ENCODE measurements around the gene ADGRA1. TPM values are rescaled to one million over a fixed set of nuclear protein-coding genes. Genes with fewer than 3 reads are reported as not detected.

ADGRA1 gene
- total and polyA plus RNA-seq, 2 experiments from 2014 or later = 0.23 to 0.52 TPM

DNA sequence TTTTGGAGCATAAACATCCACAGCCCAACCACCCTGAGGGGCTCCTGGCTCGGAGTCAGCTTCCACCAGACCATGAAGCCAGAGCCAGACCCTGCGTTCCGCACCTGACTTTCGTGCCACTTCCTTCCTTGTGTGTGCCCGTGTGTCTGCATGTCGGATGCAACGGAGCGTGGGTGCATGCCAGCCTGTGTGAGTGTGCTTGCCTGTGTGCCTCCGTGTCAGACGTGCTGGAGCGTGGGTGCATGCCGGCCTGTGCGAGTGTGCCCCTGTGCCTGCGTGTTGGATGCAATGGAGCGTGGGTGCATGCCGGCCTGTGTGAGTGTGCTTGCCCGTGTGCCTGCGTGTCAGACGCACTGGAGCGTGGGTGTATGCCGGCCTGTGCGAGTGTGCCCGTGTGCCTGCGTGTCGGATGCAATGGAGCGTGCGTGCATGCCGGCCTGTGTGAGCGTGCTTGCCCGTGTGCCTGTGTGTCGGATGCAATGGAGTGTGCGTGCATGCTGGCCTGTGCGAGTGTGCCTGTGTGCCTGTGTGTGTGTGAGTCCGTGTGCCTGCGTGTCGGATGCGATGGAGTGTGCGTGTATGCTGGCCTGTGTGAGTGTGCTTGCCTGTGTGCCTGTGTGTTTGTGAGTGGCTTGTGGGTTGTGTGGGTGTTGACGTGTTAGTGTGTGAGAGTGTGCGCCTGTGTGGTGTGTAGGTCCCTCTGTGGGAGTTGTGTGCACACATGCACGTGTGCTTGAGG lies 44.2 kb downstream of the ADGRA1 start (continued):
- TF ChIP-seq, protein P1, sequence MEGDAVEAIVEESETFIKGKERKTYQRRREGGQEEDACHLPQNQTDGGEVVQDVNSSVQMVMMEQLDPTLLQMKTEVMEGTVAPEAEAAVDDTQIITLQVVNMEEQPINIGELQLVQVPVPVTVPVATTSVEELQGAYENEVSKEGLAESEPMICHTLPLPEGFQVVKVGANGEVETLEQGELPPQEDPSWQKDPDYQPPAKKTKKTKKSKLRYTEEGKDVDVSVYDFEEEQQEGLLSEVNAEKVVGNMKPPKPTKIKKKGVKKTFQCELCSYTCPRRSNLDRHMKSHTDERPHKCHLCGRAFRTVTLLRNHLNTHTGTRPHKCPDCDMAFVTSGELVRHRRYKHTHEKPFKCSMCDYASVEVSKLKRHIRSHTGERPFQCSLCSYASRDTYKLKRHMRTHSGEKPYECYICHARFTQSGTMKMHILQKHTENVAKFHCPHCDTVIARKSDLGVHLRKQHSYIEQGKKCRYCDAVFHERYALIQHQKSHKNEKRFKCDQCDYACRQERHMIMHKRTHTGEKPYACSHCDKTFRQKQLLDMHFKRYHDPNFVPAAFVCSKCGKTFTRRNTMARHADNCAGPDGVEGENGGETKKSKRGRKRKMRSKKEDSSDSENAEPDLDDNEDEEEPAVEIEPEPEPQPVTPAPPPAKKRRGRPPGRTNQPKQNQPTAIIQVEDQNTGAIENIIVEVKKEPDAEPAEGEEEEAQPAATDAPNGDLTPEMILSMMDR (conservative IDR thresholded peaks at IDR 0.05; ENCODE audit: low read depth in 2 of 2) = no peak
- TF ChIP-seq, protein P2, sequence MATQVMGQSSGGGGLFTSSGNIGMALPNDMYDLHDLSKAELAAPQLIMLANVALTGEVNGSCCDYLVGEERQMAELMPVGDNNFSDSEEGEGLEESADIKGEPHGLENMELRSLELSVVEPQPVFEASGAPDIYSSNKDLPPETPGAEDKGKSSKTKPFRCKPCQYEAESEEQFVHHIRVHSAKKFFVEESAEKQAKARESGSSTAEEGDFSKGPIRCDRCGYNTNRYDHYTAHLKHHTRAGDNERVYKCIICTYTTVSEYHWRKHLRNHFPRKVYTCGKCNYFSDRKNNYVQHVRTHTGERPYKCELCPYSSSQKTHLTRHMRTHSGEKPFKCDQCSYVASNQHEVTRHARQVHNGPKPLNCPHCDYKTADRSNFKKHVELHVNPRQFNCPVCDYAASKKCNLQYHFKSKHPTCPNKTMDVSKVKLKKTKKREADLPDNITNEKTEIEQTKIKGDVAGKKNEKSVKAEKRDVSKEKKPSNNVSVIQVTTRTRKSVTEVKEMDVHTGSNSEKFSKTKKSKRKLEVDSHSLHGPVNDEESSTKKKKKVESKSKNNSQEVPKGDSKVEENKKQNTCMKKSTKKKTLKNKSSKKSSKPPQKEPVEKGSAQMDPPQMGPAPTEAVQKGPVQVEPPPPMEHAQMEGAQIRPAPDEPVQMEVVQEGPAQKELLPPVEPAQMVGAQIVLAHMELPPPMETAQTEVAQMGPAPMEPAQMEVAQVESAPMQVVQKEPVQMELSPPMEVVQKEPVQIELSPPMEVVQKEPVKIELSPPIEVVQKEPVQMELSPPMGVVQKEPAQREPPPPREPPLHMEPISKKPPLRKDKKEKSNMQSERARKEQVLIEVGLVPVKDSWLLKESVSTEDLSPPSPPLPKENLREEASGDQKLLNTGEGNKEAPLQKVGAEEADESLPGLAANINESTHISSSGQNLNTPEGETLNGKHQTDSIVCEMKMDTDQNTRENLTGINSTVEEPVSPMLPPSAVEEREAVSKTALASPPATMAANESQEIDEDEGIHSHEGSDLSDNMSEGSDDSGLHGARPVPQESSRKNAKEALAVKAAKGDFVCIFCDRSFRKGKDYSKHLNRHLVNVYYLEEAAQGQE (IDR thresholded peaks at IDR 0.05; ENCODE audit: unreplicated experiment) = no peak
- TF ChIP-seq EZH2 (IDR thresholded peaks at IDR 0.05; ENCODE audit: low read depth, unreplicated experiment) = no peak
- TF ChIP-seq JUNB (IDR thresholded peaks at IDR 0.05; ENCODE audit: unreplicated experiment) = no peak
- no peak for TF ChIP-seq ZNF114 (CRISPR knock-in tag; IDR thresholded peaks at IDR 0.05)

DNA sequence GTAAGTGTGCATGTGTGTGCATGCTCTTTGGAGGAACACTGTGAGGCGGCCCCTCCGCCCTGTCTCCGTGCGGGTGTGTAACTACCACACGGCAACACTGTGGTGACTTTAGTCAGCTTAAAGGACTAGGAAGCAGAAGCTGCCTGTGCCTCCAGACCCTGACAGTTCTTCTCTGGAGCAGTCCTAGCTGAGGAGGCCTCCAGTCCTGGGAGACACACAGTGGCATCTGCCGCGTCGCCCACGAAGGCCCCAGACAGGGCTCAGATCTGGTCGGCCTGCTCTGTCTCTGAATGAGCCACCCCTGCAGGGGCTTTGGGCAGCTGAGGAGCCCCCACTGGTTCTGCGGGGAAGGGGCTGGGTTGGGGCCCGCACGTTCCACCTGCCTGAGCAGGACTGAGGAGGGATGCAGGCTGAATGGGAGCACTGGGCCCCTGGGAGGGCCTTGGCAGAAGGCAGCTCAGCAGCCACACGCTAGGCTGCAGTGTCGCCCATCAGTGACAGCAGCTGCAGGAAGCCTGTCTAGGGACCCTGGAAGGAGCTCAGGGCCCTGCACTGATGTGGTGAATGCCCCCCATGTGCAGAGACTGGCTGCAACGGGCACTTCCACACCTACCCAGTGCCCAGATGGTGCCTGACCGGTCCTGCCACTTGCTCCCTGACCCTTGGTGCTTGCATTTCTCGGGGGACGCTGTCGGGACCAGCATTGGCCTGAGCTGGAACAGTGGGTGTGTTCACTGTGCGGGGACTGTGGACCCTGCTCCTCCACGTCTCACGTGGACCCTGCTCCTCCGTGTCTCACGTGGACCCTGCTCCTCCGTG lies 45.0 kb downstream of the ADGRA1 start:
- no peaks in the 10 kb centered on the region for H3K9me2 ChIP-seq (ENCODE audit: insufficient read depth)
- H3K4me3 Mint-ChIP-seq = no peak overlapping the region
- TF ChIP-seq, protein P3, sequence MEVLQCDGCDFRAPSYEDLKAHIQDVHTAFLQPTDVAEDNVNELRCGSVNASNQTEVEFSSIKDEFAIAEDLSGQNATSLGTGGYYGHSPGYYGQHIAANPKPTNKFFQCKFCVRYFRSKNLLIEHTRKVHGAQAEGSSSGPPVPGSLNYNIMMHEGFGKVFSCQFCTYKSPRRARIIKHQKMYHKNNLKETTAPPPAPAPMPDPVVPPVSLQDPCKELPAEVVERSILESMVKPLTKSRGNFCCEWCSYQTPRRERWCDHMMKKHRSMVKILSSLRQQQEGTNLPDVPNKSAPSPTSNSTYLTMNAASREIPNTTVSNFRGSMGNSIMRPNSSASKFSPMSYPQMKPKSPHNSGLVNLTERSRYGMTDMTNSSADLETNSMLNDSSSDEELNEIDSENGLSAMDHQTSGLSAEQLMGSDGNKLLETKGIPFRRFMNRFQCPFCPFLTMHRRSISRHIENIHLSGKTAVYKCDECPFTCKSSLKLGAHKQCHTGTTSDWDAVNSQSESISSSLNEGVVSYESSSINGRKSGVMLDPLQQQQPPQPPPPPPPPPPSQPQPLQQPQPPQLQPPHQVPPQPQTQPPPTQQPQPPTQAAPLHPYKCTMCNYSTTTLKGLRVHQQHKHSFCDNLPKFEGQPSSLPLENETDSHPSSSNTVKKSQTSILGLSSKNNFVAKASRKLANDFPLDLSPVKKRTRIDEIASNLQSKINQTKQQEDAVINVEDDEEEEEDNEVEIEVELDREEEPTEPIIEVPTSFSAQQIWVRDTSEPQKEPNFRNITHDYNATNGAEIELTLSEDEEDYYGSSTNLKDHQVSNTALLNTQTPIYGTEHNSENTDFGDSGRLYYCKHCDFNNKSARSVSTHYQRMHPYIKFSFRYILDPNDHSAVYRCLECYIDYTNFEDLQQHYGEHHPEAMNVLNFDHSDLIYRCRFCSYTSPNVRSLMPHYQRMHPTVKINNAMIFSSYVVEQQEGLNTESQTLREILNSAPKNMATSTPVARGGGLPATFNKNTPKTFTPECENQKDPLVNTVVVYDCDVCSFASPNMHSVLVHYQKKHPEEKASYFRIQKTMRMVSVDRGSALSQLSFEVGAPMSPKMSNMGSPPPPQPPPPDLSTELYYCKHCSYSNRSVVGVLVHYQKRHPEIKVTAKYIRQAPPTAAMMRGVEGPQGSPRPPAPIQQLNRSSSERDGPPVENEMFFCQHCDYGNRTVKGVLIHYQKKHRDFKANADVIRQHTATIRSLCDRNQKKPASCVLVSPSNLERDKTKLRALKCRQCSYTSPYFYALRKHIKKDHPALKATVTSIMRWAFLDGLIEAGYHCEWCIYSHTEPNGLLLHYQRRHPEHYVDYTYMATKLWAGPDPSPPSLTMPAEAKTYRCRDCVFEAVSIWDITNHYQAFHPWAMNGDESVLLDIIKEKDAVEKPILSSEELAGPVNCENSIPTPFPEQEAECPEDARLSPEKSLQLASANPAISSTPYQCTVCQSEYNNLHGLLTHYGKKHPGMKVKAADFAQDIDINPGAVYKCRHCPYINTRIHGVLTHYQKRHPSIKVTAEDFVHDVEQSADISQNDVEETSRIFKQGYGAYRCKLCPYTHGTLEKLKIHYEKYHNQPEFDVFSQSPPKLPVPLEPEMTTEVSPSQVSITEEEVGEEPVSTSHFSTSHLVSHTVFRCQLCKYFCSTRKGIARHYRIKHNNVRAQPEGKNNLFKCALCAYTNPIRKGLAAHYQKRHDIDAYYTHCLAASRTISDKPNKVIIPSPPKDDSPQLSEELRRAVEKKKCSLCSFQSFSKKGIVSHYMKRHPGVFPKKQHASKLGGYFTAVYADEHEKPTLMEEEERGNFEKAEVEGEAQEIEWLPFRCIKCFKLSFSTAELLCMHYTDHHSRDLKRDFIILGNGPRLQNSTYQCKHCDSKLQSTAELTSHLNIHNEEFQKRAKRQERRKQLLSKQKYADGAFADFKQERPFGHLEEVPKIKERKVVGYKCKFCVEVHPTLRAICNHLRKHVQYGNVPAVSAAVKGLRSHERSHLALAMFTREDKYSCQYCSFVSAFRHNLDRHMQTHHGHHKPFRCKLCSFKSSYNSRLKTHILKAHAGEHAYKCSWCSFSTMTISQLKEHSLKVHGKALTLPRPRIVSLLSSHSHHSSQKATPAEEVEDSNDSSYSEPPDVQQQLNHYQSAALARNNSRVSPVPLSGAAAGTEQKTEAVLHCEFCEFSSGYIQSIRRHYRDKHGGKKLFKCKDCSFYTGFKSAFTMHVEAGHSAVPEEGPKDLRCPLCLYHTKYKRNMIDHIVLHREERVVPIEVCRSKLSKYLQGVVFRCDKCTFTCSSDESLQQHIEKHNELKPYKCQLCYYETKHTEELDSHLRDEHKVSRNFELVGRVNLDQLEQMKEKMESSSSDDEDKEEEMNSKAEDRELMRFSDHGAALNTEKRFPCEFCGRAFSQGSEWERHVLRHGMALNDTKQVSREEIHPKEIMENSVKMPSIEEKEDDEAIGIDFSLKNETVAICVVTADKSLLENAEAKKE (CRISPR knock-in tag; IDR thresholded peaks at IDR 0.05) = no peak
- TF ChIP-seq, protein P2 (IDR thresholded peaks at IDR 0.05; ENCODE audit: unreplicated experiment) = no peak

More for the DNA sequence above, 45.0 kb downstream of the ADGRA1 start:
- Mint-ChIP-seq H3K9me3 (no peaks in the 10 kb centered on the region; the same call in 1 of the 3 replicates), H3K27ac (no peak overlapping the region), H3K27me3 (ENCODE audit: insufficient read depth, low read depth, poor library complexity) (peaks cover 11% of the 10 kb centered on the region), H3K4me1 (no peaks in the 10 kb centered on the region), H3K36me3 (ENCODE audit: low read depth) (no peaks in the 10 kb centered on the region)
- no peak overlapping the region for H3K27ac ChIP-seq (ENCODE audit: low read depth)
- H4K20me1 ChIP-seq (replicated peaks; ENCODE audit: insufficient read depth) = no peaks in the 10 kb centered on the region
- ATAC-seq = no peak
- H3K4me2 ChIP-seq = no peak overlapping the region
- no peaks in the 10 kb centered on the region for H3K79me2 ChIP-seq (replicated peaks; ENCODE audit: insufficient read depth)
- no peaks in the 10 kb centered on the region for H3K4me1 ChIP-seq (ENCODE audit: insufficient read depth)
- no peaks in the 10 kb centered on the region for H3F3A ChIP-seq (replicated peaks; ENCODE audit: low read depth)
- H2AFZ ChIP-seq = no peak overlapping the region
- DNase-seq (ENCODE audit: low spot score) = no peak
- no peaks in the 10 kb centered on the region for H3K27me3 ChIP-seq (ENCODE audit: insufficient read depth)
- H3K36me3 ChIP-seq (ENCODE audit: insufficient read depth) = no peaks in the 10 kb centered on the region
- no peak overlapping the region for H3K4me3 ChIP-seq
